HEK293 (cell line): ENCODE measurements around the gene TMIGD1.

ENCODE experiments used
- KLF7 ChIP-seq: fragments of 450-650 bp; formaldehyde crosslinking; IDR thresholded peaks from 2 replicates; pipeline ENCODE4 v1.5.1; 2016; ENCODE audit warnings: missing biosample characterization, missing genetic modification characterization, borderline replicate concordance
- KLF9 ChIP-seq: fragments of 450-650 bp; formaldehyde crosslinking; IDR thresholded peaks from 2 replicates; pipeline ENCODE4 v1.5.1; 2016; ENCODE audit warnings: missing biosample characterization, missing genetic modification characterization, low read depth
- SETDB1 ChIP-seq: IDR thresholded peaks from one replicate; pipeline ENCODE4 v1.6.1; 2017; ENCODE audit warnings: mild to moderate bottlenecking, low read length, moderate library complexity, mixed read lengths; ENCODE audit not compliant: insufficient read length
- SP2 ChIP-seq: fragments of 450-650 bp; formaldehyde crosslinking; IDR thresholded peaks from 2 replicates; pipeline ENCODE4 v1.5.1; 2016; ENCODE audit warnings: missing biosample characterization, missing genetic modification characterization
- ZBTB7A ChIP-seq: fragments of 450-650 bp; formaldehyde crosslinking; IDR thresholded peaks from 2 replicates; pipeline ENCODE4 v1.5.1; 2016; ENCODE audit warnings: low read depth, missing biosample characterization, missing genetic modification characterization
- ZNF133 ChIP-seq: fragments of 450-650 bp; formaldehyde crosslinking; IDR thresholded peaks from 2 replicates; pipeline ENCODE4 v1.5.1; 2016; ENCODE audit warnings: missing biosample characterization, missing genetic modification characterization
- ZNF155 ChIP-seq: fragments of 450-650 bp; formaldehyde crosslinking; IDR thresholded peaks from 2 replicates; pipeline ENCODE4 v1.5.1; 2016; ENCODE audit warnings: missing biosample characterization, missing genetic modification characterization
- ZNF248 ChIP-seq: fragments of 450-650 bp; formaldehyde crosslinking; IDR thresholded peaks from 2 replicates; pipeline ENCODE4 v1.5.1; 2017; ENCODE audit warnings: missing biosample characterization, missing genetic modification characterization
- ZNF621 ChIP-seq: fragments of 450-650 bp; formaldehyde crosslinking; IDR thresholded peaks from 2 replicates; pipeline ENCODE4 v1.5.1; 2017; ENCODE audit warnings: missing biosample characterization, missing genetic modification characterization
- ZSCAN30 ChIP-seq: fragments of 450-650 bp; IDR thresholded peaks from 2 replicates; pipeline ENCODE4 v1.5.1; 2018; ENCODE audit warnings: missing biosample characterization, mild to moderate bottlenecking, missing genetic modification characterization, moderate library complexity
- TF ChIP-seq, protein P1 (sequence below): fragments of 450-650 bp; formaldehyde crosslinking; IDR thresholded peaks from 2 replicates; pipeline ENCODE4 v1.5.1; 2016; ENCODE audit warnings: missing biosample characterization, missing genetic modification characterization
- TF ChIP-seq, protein P2 (sequence below): fragments of 450-650 bp; formaldehyde crosslinking; IDR thresholded peaks from 2 replicates; pipeline ENCODE4 v1.5.1; 2016; ENCODE audit warnings: missing biosample characterization, missing genetic modification characterization
- TF ChIP-seq, protein P3 (sequence below): fragments of 450-650 bp; formaldehyde crosslinking; IDR thresholded peaks from 2 replicates; pipeline ENCODE4 v1.5.1; 2016; ENCODE audit warnings: missing biosample characterization, missing genetic modification characterization
- TF ChIP-seq, protein P4 (sequence below): fragments of 450-650 bp; formaldehyde crosslinking; IDR thresholded peaks from 2 replicates; pipeline ENCODE4 v1.5.1; 2016; ENCODE audit warnings: missing biosample characterization, missing genetic modification characterization

DNA sequence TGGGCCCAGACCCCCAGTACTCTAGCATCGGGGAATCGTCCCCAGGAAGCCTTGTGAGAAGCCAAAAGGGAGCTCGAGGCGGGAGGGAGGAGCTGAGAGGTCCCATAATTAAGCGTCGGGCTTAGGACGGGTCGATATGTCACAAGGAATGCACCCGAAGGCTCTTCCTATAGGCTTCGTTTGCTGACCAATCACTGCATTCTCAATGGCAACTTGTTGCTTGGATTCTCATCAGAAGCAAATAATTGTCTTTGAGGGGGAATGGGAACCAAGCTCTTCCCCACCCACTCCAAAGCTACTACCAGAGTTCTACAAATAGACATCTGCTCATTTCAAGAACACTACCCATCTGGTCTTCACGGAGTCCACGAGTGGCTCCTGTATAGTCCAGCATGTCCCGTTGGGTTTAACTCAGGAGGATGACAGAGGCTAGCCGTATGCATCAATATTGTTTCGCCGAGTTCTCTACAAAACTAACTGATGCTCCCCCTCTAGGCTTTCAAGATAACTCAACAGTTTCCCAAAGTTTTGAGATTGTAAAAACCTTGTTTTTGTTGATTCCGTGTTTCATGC is 41.5 kb downstream of the TMIGD1 start:
- no peak for TF ChIP-seq SETDB1
- TF ChIP-seq, protein P1, sequence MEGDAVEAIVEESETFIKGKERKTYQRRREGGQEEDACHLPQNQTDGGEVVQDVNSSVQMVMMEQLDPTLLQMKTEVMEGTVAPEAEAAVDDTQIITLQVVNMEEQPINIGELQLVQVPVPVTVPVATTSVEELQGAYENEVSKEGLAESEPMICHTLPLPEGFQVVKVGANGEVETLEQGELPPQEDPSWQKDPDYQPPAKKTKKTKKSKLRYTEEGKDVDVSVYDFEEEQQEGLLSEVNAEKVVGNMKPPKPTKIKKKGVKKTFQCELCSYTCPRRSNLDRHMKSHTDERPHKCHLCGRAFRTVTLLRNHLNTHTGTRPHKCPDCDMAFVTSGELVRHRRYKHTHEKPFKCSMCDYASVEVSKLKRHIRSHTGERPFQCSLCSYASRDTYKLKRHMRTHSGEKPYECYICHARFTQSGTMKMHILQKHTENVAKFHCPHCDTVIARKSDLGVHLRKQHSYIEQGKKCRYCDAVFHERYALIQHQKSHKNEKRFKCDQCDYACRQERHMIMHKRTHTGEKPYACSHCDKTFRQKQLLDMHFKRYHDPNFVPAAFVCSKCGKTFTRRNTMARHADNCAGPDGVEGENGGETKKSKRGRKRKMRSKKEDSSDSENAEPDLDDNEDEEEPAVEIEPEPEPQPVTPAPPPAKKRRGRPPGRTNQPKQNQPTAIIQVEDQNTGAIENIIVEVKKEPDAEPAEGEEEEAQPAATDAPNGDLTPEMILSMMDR (tag by site-specific recombination), result no peak
- no peak; the same call in 1 of the 2 replicates for TF ChIP-seq SP2 (tag by site-specific recombination)
- TF ChIP-seq, protein P2, sequence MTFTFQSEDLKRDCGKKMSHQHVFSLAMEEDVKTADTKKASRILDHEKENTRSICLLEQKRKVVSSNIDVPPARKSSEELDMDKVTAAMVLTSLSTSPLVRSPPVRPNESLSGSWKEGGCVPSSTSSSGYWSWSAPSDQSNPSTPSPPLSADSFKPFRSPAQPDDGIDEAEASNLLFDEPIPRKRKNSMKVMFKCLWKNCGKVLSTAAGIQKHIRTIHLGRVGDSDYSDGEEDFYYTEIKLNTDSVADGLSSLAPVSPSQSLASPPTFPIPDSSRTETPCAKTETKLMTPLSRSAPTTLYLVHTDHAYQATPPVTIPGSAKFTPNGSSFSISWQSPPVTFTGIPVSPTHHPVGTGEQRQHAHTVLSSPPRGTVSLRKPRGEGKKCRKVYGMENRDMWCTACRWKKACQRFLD (tag by site-specific recombination), result no peak
- no peak for TF ChIP-seq ZNF155
- TF ChIP-seq ZNF248 (tag by site-specific recombination), result no peak
- TF ChIP-seq KLF7, result no peak
- TF ChIP-seq KLF9, result no peak
- TF ChIP-seq ZBTB7A (tag by site-specific recombination), result no peak
- no peak for TF ChIP-seq ZSCAN30 (tag by site-specific recombination)
- no peak for TF ChIP-seq ZNF621
- no peak for TF ChIP-seq ZNF133 (tag by site-specific recombination)
- TF ChIP-seq, protein P3, sequence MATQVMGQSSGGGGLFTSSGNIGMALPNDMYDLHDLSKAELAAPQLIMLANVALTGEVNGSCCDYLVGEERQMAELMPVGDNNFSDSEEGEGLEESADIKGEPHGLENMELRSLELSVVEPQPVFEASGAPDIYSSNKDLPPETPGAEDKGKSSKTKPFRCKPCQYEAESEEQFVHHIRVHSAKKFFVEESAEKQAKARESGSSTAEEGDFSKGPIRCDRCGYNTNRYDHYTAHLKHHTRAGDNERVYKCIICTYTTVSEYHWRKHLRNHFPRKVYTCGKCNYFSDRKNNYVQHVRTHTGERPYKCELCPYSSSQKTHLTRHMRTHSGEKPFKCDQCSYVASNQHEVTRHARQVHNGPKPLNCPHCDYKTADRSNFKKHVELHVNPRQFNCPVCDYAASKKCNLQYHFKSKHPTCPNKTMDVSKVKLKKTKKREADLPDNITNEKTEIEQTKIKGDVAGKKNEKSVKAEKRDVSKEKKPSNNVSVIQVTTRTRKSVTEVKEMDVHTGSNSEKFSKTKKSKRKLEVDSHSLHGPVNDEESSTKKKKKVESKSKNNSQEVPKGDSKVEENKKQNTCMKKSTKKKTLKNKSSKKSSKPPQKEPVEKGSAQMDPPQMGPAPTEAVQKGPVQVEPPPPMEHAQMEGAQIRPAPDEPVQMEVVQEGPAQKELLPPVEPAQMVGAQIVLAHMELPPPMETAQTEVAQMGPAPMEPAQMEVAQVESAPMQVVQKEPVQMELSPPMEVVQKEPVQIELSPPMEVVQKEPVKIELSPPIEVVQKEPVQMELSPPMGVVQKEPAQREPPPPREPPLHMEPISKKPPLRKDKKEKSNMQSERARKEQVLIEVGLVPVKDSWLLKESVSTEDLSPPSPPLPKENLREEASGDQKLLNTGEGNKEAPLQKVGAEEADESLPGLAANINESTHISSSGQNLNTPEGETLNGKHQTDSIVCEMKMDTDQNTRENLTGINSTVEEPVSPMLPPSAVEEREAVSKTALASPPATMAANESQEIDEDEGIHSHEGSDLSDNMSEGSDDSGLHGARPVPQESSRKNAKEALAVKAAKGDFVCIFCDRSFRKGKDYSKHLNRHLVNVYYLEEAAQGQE (tag by site-specific recombination), result no peak
- TF ChIP-seq, protein P4, sequence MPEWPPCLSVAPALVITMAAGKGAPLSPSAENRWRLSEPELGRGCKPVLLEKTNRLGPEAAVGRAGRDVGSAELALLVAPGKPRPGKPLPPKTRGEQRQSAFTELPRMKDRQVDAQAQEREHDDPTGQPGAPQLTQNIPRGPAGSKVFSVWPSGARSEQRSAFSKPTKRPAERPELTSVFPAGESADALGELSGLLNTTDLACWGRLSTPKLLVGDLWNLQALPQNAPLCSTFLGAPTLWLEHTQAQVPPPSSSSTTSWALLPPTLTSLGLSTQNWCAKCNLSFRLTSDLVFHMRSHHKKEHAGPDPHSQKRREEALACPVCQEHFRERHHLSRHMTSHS (tag by site-specific recombination), result no peak
